ENCODE data around the gene GRIK5.

- TF ChIP-seq CTCF (IDR thresholded peaks at IDR 0.05; ENCODE audit: low read depth, low read length, poor library complexity, severe bottlenecking) (no peak), EZH2phosphoT487 (IDR thresholded peaks at IDR 0.05; ENCODE audit: borderline replicate concordance, low read length) (no peak)
Observed at GRCh38 chr19:41967054-41967783, 102.8 kb downstream of the GRIK5 start.

Data from DOHH2 (cell line).